ENCODE results near the gene SGSM2.

GRCh38 chr17:2347805-2348685, 10.7 kb downstream of the SGSM2 start:
- TF ChIP-seq CTCF (IDR thresholded peaks at IDR 0.05), result peak in 1 of 7 experiments; percentile 4
- TF ChIP-seq POLR2A (IDR thresholded peaks at IDR 0.05), result no peak

All from stomach (tissue), 4 donors.